Measurements from ENCODE around the gene KCTD21. TPM values are rescaled to one million over a fixed set of nuclear protein-coding genes. Genes with fewer than 3 reads are reported as not detected.

KCTD21 gene
- total RNA-seq, 3 donors from 2014 or later, result 7.5 to 11.1 (median 8.1) TPM

GRCh38 chr11:78171951-78172350 lies 16.5 kb downstream of the KCTD21 start:
- TF ChIP-seq CTCF (IDR thresholded peaks at IDR 0.05), result no peak
- no peak overlapping the region for H3K4me3 ChIP-seq
- intact Hi-C loops (cut with DNase I, micrococcal nuclease), result no loop called here
- DNase-seq (no peak), ATAC-seq (no peak)
- no peaks in the 10 kb centered on the region for H3K4me1 ChIP-seq (ENCODE audit: low read depth)
- H3K36me3 ChIP-seq (ENCODE audit: low read depth), result no peaks in the 10 kb centered on the region
- no peaks in the 10 kb centered on the region for H3K9me3 ChIP-seq

GRCh38 chr11:78170874-78171549 lies 17.4 kb downstream of the KCTD21 start:
- Histone ChIP-seq H3K4me3 (no peak overlapping the region), H3K9me3 (no peaks in the 10 kb centered on the region), H3K4me1 (ENCODE audit: low read depth) (no peaks in the 10 kb centered on the region), H3K36me3 (ENCODE audit: low read depth) (no peaks in the 10 kb centered on the region)
- no peak for DNase-seq
- ATAC-seq, result no peak
- TF ChIP-seq CTCF (IDR thresholded peaks at IDR 0.05), result no peak
- intact Hi-C loops (cut with DNase I, micrococcal nuclease), result no loop called here

- H3K36me3 ChIP-seq (ENCODE audit: low read depth), result no peaks in the 10 kb centered on the region
- H3K4me3 ChIP-seq, result no peak overlapping the region
- no peaks in the 10 kb centered on the region for H3K9me3 ChIP-seq
- H3K4me1 ChIP-seq (ENCODE audit: low read depth), result no peaks in the 10 kb centered on the region
- intact Hi-C loops (cut with DNase I, micrococcal nuclease), result no loop called here
- no peak for DNase-seq
- no peak for TF ChIP-seq CTCF (IDR thresholded peaks at IDR 0.05)
- ATAC-seq, result no peak
Measured at GRCh38 chr11:78170413-78170812, 18.0 kb downstream of the KCTD21 start.

GRCh38 chr11:78168539-78169477 lies 19.6 kb downstream of the KCTD21 start:
- H3K4me1 ChIP-seq (ENCODE audit: low read depth), result no peaks in the 10 kb centered on the region

More at GRCh38 chr11:78168539-78169477, 19.6 kb downstream of the KCTD21 start:
- intact Hi-C loops (cut with DNase I, micrococcal nuclease), result no loop called here
- no peaks in the 10 kb centered on the region for H3K36me3 ChIP-seq (ENCODE audit: low read depth)
- DNase-seq, result peak; percentile 34 to 63 (median 38)
- ATAC-seq, result peak; percentile 54
- no peak for TF ChIP-seq CTCF (IDR thresholded peaks at IDR 0.05)
- no peaks in the 10 kb centered on the region for H3K9me3 ChIP-seq
- H3K4me3 ChIP-seq, result no peak overlapping the region

Data from mucosa of descending colon (tissue), 3 donors.